GM21447 (cell line): Measurements from ENCODE around the gene FAM149B1.

ENCODE experiments used
- ATAC-seq: cut with Tn5 transposase; IDR thresholded peaks from one replicate; pipeline ENCODE4 v1.9.1; 2021; ENCODE audit not compliant: unreplicated experiment

The FAM149B1 gene

GRCh38 chr10:73263693-73264347, 95.9 kb downstream of the FAM149B1 start:
- ATAC-seq = no peak

DNA sequence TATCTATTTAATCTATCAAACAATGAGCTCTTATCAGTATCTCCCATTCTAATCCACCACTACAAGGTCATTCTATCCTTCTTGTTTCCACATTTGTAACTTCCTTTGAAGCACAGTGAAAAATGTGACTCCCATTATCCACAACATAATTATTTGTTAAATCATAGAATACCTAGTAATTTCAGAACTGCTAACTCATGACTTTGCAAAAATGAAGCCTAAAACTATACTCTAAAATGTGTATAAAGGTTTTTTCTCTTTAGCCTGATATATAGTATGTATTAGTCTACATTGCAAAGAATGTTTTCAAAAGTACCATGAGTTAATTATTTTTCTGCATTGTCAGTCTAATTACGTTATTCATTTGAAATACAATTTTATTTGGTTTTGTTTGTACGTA, 96.5 kb downstream of the FAM149B1 start:
- ATAC-seq = no peak

DNA sequence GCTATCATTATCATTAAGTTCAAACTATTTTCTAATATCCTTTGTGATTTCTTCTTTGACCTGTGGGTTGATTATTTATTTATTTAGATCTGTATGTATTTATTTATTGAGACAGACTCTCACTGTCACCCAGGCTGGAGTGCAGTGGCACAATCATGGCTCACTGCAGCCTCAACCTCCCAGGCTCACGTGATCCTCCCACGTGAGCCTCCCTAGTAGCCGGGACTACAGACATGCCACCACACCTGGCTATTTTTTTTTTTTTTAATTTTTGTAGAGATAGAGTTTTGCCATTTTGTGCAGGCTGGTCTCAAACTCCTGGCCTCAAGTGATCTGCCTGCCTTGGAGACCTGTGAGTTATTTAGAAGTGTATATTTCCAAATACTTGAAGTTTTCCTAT, 113.2 kb downstream of the FAM149B1 start:
- no peak for ATAC-seq

DNA sequence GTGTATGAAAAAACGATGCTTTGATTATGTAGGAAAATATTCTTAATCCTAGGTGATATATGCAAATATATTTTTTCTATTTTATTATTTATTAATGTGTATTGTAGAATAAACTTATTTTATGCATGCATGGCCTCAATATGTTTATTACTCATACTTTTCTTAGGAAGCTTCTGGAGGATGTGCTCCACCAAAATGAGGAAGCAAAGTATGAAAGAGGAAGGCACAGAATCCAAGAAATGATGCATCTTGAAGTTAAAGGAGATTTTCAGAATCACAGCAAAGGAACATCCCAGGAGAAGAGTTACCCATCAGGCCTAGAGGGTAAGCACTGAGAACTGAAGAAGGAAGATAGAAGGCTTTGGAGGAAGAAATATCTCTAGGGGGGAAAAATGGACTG, 119.5 kb downstream of the FAM149B1 start:
- no peak for ATAC-seq

- ATAC-seq = no peak
These were observed 122.0 kb downstream of the FAM149B1 start for GRCh38 chr10:73289958-73290357.

- no peak for ATAC-seq
These were observed 125.5 kb downstream of the FAM149B1 start for GRCh38 chr10:73293461-73293860.
